ENCODE measurements around the gene LMO3. TPM values are rescaled to one million over a fixed set of nuclear protein-coding genes. Genes with fewer than 3 reads are reported as not detected.

Gene LMO3
- total RNA-seq, 4 donors from 2014 or later, result 0.15 to 7.1 (median 3.0) TPM

DNA sequence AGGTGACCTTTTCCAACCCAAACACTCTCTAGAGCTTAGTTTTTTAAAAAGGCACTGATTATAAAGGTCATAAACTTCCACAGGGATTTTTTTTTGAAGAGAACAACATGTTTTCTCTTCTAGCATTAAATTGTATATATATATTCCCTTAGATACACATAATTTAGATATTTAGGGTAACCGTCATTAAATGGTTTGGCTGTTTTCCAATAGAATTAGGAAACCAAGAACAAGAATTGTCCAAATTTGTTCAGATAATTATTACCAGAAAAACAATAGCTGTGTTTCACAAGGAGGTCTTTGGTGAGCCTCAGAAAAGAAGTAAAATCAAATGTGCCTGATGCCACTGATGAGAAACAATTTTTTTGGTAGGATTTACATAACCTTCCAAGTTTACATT, 26.9 kb downstream of the LMO3 start:
- TF ChIP-seq, protein P1, sequence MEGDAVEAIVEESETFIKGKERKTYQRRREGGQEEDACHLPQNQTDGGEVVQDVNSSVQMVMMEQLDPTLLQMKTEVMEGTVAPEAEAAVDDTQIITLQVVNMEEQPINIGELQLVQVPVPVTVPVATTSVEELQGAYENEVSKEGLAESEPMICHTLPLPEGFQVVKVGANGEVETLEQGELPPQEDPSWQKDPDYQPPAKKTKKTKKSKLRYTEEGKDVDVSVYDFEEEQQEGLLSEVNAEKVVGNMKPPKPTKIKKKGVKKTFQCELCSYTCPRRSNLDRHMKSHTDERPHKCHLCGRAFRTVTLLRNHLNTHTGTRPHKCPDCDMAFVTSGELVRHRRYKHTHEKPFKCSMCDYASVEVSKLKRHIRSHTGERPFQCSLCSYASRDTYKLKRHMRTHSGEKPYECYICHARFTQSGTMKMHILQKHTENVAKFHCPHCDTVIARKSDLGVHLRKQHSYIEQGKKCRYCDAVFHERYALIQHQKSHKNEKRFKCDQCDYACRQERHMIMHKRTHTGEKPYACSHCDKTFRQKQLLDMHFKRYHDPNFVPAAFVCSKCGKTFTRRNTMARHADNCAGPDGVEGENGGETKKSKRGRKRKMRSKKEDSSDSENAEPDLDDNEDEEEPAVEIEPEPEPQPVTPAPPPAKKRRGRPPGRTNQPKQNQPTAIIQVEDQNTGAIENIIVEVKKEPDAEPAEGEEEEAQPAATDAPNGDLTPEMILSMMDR (IDR thresholded peaks at IDR 0.05), result no peak
- no peak for TF ChIP-seq POLR2A (IDR thresholded peaks at IDR 0.05)
- 69 to 71% methylated on average over 1 of the region's 1 CpG for WGBS, 2 donors
- no peaks in the 10 kb centered on the region for H3K4me1 ChIP-seq
- intact Hi-C loops (cut with DNase I), result no loop called here
- DNase-seq, result no peak
- H3K9me3 ChIP-seq, result no peaks in the 10 kb centered on the region
- H3K27me3 ChIP-seq, result no peaks in the 10 kb centered on the region
- H3K4me3 ChIP-seq, result no peak overlapping the region
- H3K27ac ChIP-seq, result no peak overlapping the region
- H3K36me3 ChIP-seq, result no peaks in the 10 kb centered on the region

DNA sequence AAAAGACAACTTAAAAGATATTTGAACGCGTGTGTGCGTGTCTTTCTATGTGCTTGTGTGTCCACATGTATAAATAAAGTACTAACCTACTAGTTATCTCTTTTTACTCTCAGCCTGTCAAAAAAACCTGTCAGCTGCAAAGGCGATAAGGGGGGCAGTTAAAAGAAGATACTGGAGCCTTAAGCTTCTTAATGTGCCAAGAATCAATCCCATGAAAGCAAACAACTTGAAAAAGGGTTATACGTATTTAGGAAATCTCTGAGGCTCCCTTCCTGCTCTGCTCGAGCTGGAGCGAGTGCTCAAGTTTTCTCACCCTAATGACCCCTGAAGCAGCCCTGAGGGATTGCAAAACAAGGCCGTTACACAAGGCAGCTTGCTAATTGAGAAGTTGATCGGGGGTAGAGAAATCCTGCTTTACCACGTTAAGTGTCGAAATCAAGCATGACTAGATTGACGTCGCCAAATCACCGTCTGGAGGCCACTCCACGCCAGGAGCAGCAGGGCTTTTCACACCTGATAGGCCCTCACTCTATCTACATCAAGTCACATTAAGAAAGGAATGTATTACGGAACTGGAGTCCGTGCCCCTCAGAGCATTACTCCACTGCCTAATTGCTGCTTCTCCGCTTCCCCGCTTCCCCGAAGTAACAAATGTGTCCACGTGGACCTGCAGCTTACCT, 32.4 kb downstream of the LMO3 start:
- no peak for TF ChIP-seq POLR2A (IDR thresholded peaks at IDR 0.05)
- TF ChIP-seq, protein P1 (IDR thresholded peaks at IDR 0.05), result no peak
- Histone ChIP-seq H3K9me3 (no peaks in the 10 kb centered on the region), H3K27ac (peak overlapping the region in 1 of 4 donors; percentile 61), H3K36me3 (no peaks in the 10 kb centered on the region), H3K4me3 (no peak overlapping the region), H3K27me3 (no peaks in the 10 kb centered on the region), H3K4me1 (no peaks in the 10 kb centered on the region)
- DNase-seq, result no peak
- intact Hi-C loops (cut with DNase I), result no loop called here
- WGBS, 2 donors, result 59 to 63% methylated on average over 21 of the region's 21 CpGs

DNA sequence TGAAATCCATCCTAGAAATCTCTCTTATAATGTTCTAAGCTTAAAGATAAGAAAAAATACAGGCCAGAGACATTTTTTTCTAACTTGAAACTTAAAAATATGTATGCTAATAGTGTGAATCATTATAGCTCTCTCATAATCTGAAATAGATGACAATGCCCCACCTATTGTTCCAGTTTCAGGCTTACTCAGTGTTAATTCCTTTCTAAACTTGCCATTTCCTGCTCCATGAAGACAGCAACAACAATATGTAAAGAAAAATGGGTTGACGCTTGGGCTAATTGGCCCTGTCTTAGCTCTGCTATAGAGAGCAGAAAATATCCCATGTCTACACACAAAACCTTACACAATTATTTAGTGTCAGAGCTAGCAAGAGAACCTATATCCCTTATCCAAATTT, 37.1 kb downstream of the LMO3 start:
- Histone ChIP-seq H3K27ac (peak overlapping the region in 2 of 4 donors; percentile 34 to 36), H3K9me3 (no peaks in the 10 kb centered on the region), H3K4me3 (no peak overlapping the region), H3K36me3 (no peaks in the 10 kb centered on the region), H3K27me3 (no peaks in the 10 kb centered on the region), H3K4me1 (no peaks in the 10 kb centered on the region)
- no peak for TF ChIP-seq POLR2A (IDR thresholded peaks at IDR 0.05)
- TF ChIP-seq, protein P1 (IDR thresholded peaks at IDR 0.05), result no peak
- no peak for DNase-seq
- intact Hi-C loops (cut with DNase I), result no loop called here
- 23 to 27% methylated on average over 1 of the region's 1 CpG for WGBS, 2 donors

DNA sequence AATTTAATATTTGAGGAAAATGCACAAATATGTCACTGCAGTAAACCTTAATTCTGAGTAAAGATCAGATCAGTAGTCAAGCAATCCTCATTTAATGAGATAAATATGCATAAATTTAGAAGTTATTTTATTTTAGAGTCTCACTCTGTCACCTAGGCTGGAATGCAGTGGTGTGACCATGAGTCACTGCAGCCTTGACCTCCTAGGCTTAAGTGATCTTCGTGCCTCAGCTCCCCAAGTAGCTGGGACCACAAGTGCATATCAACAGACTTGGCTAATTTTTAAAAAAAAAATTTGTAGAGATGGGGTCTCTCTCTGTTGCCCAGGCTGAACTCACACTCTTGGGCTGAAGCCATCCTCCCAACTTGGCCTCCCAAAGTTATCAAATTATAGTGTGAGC, 41.3 kb downstream of the LMO3 start:
- TF ChIP-seq, protein P1 (IDR thresholded peaks at IDR 0.05), result no peak
- no peak for TF ChIP-seq POLR2A (IDR thresholded peaks at IDR 0.05)
- no peak for DNase-seq
- 33 to 67% methylated on average over 1 of the region's 1 CpG for WGBS, 2 donors
- Histone ChIP-seq H3K4me1 (no peaks in the 10 kb centered on the region), H3K9me3 (no peaks in the 10 kb centered on the region), H3K27me3 (no peaks in the 10 kb centered on the region), H3K4me3 (no peak overlapping the region), H3K27ac (no peak overlapping the region), H3K36me3 (no peaks in the 10 kb centered on the region)
- intact Hi-C loops (cut with DNase I), result no loop called here

DNA sequence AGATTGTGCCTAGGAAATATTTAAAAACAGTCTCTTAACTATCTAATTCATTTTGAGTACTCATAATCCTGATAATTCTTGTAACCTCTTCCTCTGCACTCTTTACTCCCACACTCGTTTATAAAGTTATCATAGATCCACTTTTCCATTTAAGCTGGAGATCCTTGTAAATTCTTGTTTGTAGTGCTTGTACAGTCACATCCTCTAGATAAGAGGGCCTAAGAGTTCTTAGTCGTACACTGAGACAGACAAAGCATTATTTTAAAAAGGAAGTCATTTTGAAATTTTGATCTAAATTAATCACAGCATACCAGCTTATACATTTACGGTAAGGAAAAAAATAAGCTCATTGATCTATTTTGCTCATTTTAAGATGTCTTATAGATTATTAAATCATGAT, 42.5 kb downstream of the LMO3 start:
- H3K9me3 ChIP-seq, result no peaks in the 10 kb centered on the region
- intact Hi-C loops (cut with DNase I), result no loop called here
- no peaks in the 10 kb centered on the region for H3K36me3 ChIP-seq
- no peak for DNase-seq
- H3K4me3 ChIP-seq, result no peak overlapping the region
- 50 to 54% methylated on average over 3 of the region's 3 CpGs for WGBS, 2 donors
- H3K27me3 ChIP-seq, result no peaks in the 10 kb centered on the region
- H3K27ac ChIP-seq, result no peak overlapping the region
- H3K4me1 ChIP-seq, result no peaks in the 10 kb centered on the region
- TF ChIP-seq, protein P1 (IDR thresholded peaks at IDR 0.05), result no peak
- TF ChIP-seq POLR2A (IDR thresholded peaks at IDR 0.05), result no peak

All from esophagus squamous epithelium (tissue), 5 donors.